Activated naive CD8-positive, alpha-beta T cell (primary cell): ENCODE results near the gene EYS.

ENCODE experiments used
- H3K27ac Mint-ChIP-seq: one replicate; pipeline ENCODE4 v1.8.0; 2021; ENCODE audit warnings: mixed read lengths
- H3K27me3 Mint-ChIP-seq: one replicate; pipeline ENCODE4 v1.8.0; 2021; ENCODE audit warnings: mixed read lengths
- H3K36me3 Mint-ChIP-seq: one replicate; pipeline ENCODE4 v1.8.0; 2021; ENCODE audit warnings: mixed read lengths
- H3K4me1 Mint-ChIP-seq: one replicate; pipeline ENCODE4 v1.8.0; 2021; ENCODE audit warnings: low read depth, mixed read lengths
- H3K4me3 Mint-ChIP-seq: one replicate; pipeline ENCODE4 v1.8.0; 2021; ENCODE audit warnings: mild to moderate bottlenecking, mixed read lengths
- H3K9me3 Mint-ChIP-seq: one replicate; pipeline ENCODE4 v1.8.0; 2021; ENCODE audit warnings: low read depth, mixed read lengths

The EYS gene

GRCh38 chr6:64750910-64751309, 956.1 kb downstream of the EYS start:
- Mint-ChIP-seq H3K9me3 (peaks cover 9% of the 10 kb centered on the region), H3K4me3 (no peak overlapping the region), H3K4me1 (no peaks in the 10 kb centered on the region), H3K27me3 (no peaks in the 10 kb centered on the region), H3K27ac (no peak overlapping the region), H3K36me3 (no peaks in the 10 kb centered on the region)

- no peak overlapping the region for H3K4me3 Mint-ChIP-seq
- H3K36me3 Mint-ChIP-seq: no peaks in the 10 kb centered on the region
- H3K27ac Mint-ChIP-seq: no peak overlapping the region
- peaks cover 9% of the 10 kb centered on the region for H3K9me3 Mint-ChIP-seq
- no peaks in the 10 kb centered on the region for H3K27me3 Mint-ChIP-seq
- no peaks in the 10 kb centered on the region for H3K4me1 Mint-ChIP-seq
These were observed 969.6 kb downstream of the EYS start for GRCh38 chr6:64737418-64737817.

GRCh38 chr6:64736421-64736950, 970.5 kb downstream of the EYS start:
- H3K4me3 Mint-ChIP-seq: no peak overlapping the region
- H3K27me3 Mint-ChIP-seq: no peaks in the 10 kb centered on the region
- no peaks in the 10 kb centered on the region for H3K4me1 Mint-ChIP-seq
- H3K27ac Mint-ChIP-seq: no peak overlapping the region
- peaks cover 9% of the 10 kb centered on the region for H3K9me3 Mint-ChIP-seq
- H3K36me3 Mint-ChIP-seq: no peaks in the 10 kb centered on the region

DNA sequence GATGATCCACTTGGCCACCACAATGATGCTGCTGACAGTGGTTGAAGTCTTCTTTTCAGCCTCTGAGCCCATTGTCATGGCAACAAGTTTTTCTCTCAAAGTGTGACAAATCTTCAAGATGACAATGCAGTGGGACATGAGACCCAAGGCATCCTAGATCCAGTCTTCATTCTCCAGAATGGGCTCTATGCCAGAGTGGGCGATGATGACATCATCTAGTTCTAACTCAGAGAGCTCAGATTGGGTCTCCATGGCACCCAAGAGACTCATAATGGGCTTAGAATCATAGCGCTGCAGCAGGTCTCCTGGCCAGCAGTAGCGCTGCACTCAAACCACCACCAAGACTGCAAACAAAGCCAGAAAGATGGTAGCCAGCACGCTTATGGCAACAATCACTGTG, 973.6 kb downstream of the EYS start:
- no peaks in the 10 kb centered on the region for H3K27me3 Mint-ChIP-seq
- H3K4me1 Mint-ChIP-seq: no peaks in the 10 kb centered on the region

GRCh38 chr6:64732888-64733287, 974.1 kb downstream of the EYS start:
- Mint-ChIP-seq H3K36me3 (no peaks in the 10 kb centered on the region), H3K27me3 (no peaks in the 10 kb centered on the region), H3K27ac (no peak overlapping the region), H3K9me3 (peaks cover 6% of the 10 kb centered on the region), H3K4me3 (no peak overlapping the region), H3K4me1 (no peaks in the 10 kb centered on the region)

More for the DNA sequence above, 973.6 kb downstream of the EYS start:
- Mint-ChIP-seq H3K9me3 (peaks cover 9% of the 10 kb centered on the region), H3K36me3 (no peaks in the 10 kb centered on the region), H3K27ac (no peak overlapping the region), H3K4me3 (no peak overlapping the region)

- H3K4me1 Mint-ChIP-seq: no peaks in the 10 kb centered on the region
- no peaks in the 10 kb centered on the region for H3K27me3 Mint-ChIP-seq
- peaks cover 7% of the 10 kb centered on the region for H3K9me3 Mint-ChIP-seq
- H3K27ac Mint-ChIP-seq: no peak overlapping the region
- no peaks in the 10 kb centered on the region for H3K36me3 Mint-ChIP-seq
- H3K4me3 Mint-ChIP-seq: no peak overlapping the region
These were observed 977.5 kb downstream of the EYS start for GRCh38 chr6:64729522-64729921.

- H3K36me3 Mint-ChIP-seq: no peaks in the 10 kb centered on the region
- H3K27ac Mint-ChIP-seq: no peak overlapping the region
- peaks cover 9% of the 10 kb centered on the region for H3K9me3 Mint-ChIP-seq
- no peak overlapping the region for H3K4me3 Mint-ChIP-seq
- no peaks in the 10 kb centered on the region for H3K4me1 Mint-ChIP-seq
- no peaks in the 10 kb centered on the region for H3K27me3 Mint-ChIP-seq
These were observed 980.0 kb downstream of the EYS start for GRCh38 chr6:64727075-64727474.

DNA sequence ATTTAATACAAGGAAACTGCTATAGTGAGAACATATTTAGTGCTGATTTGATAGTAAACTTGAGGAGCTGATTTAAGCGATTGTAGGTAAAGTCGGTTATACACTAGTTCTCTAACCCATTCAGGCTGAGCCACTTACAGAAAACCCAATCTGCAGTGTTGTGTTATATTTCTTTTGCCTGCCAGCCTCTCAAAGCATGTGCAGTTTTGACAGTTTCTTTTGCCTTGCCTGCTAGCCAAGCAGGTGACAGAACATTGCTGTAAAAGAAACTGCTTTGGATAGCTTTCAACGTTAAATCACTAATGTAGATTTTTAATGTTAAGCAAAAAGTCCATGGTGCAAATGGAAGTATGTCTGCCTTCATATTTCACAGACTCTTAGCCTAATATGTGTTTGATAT, 982.9 kb downstream of the EYS start:
- H3K27me3 Mint-ChIP-seq: no peaks in the 10 kb centered on the region
- no peaks in the 10 kb centered on the region for H3K4me1 Mint-ChIP-seq
- peaks cover 12% of the 10 kb centered on the region for H3K9me3 Mint-ChIP-seq
- H3K27ac Mint-ChIP-seq: no peak overlapping the region
- no peak overlapping the region for H3K4me3 Mint-ChIP-seq
- H3K36me3 Mint-ChIP-seq: no peaks in the 10 kb centered on the region

- H3K4me1 Mint-ChIP-seq: no peaks in the 10 kb centered on the region
- H3K9me3 Mint-ChIP-seq: peaks cover 12% of the 10 kb centered on the region
- no peak overlapping the region for H3K27ac Mint-ChIP-seq
- no peaks in the 10 kb centered on the region for H3K27me3 Mint-ChIP-seq
- H3K36me3 Mint-ChIP-seq: no peaks in the 10 kb centered on the region
- no peak overlapping the region for H3K4me3 Mint-ChIP-seq
These were observed 983.5 kb downstream of the EYS start for GRCh38 chr6:64723327-64724058.

GRCh38 chr6:64721865-64722264, 985.2 kb downstream of the EYS start:
- H3K9me3 Mint-ChIP-seq: peaks cover 12% of the 10 kb centered on the region
- no peaks in the 10 kb centered on the region for H3K4me1 Mint-ChIP-seq
- no peaks in the 10 kb centered on the region for H3K36me3 Mint-ChIP-seq
- no peak overlapping the region for H3K4me3 Mint-ChIP-seq
- no peaks in the 10 kb centered on the region for H3K27me3 Mint-ChIP-seq
- H3K27ac Mint-ChIP-seq: no peak overlapping the region

GRCh38 chr6:64717281-64717680, 989.7 kb downstream of the EYS start:
- Mint-ChIP-seq H3K36me3 (no peaks in the 10 kb centered on the region), H3K27ac (no peak overlapping the region), H3K4me3 (no peak overlapping the region), H3K9me3 (peaks cover 6% of the 10 kb centered on the region), H3K27me3 (no peaks in the 10 kb centered on the region), H3K4me1 (no peaks in the 10 kb centered on the region)

GRCh38 chr6:64715624-64716023, 991.4 kb downstream of the EYS start:
- no peaks in the 10 kb centered on the region for H3K4me1 Mint-ChIP-seq
- H3K9me3 Mint-ChIP-seq: peaks cover 4% of the 10 kb centered on the region

GRCh38 chr6:64714073-64714472, 993.0 kb downstream of the EYS start:
- no peak overlapping the region for H3K27ac Mint-ChIP-seq
- no peak overlapping the region for H3K4me3 Mint-ChIP-seq
- H3K36me3 Mint-ChIP-seq: no peaks in the 10 kb centered on the region
- H3K4me1 Mint-ChIP-seq: no peaks in the 10 kb centered on the region
- no peaks in the 10 kb centered on the region for H3K27me3 Mint-ChIP-seq
- peaks cover 4% of the 10 kb centered on the region for H3K9me3 Mint-ChIP-seq

More at GRCh38 chr6:64715624-64716023, 991.4 kb downstream of the EYS start:
- H3K4me3 Mint-ChIP-seq: no peak overlapping the region
- no peaks in the 10 kb centered on the region for H3K36me3 Mint-ChIP-seq
- H3K27me3 Mint-ChIP-seq: no peaks in the 10 kb centered on the region
- H3K27ac Mint-ChIP-seq: no peak overlapping the region

DNA sequence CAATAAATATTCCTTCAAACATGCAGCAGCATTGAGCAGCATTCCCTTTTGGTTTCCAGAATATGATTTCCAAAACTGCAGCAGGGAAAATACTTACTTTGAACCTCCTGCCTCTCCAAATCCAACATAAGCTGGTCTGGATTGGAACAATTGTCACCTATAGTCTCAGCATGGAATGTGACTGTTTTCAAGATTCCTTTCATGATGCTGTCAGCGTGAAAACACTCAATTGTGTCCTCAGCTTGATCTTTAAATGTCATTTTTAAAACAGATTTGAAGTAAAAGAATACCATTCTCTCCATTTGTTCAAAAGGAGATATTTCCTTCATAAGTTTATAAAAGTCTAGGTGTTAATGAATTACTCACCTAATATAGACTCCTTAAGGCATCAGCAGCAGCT, 993.9 kb downstream of the EYS start:
- no peak overlapping the region for H3K27ac Mint-ChIP-seq
- no peak overlapping the region for H3K4me3 Mint-ChIP-seq
- H3K4me1 Mint-ChIP-seq: no peaks in the 10 kb centered on the region
- peaks cover 4% of the 10 kb centered on the region for H3K9me3 Mint-ChIP-seq
- H3K36me3 Mint-ChIP-seq: no peaks in the 10 kb centered on the region
- H3K27me3 Mint-ChIP-seq: no peaks in the 10 kb centered on the region

DNA sequence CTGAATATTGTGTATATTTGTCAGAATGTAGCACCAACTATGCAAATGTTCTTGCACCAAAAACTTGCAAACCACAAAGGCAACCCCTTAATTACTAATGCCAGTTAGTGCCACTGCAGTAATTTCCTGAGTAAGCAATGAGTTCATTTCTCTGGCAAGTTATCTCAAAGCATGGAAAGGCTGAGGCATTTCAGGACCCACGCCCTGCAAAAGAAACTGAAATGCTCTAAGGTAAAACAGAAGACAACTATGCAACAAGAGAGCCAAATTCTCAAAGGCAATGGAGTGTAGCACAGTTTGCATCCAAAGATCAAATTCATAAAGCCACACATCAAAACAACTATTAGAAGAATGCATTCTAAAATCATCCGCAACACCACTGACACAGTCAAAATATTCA, 994.4 kb downstream of the EYS start:
- Mint-ChIP-seq H3K9me3 (peaks cover 4% of the 10 kb centered on the region), H3K27ac (no peak overlapping the region), H3K4me1 (no peaks in the 10 kb centered on the region), H3K4me3 (no peak overlapping the region), H3K27me3 (no peaks in the 10 kb centered on the region), H3K36me3 (no peaks in the 10 kb centered on the region)

DNA sequence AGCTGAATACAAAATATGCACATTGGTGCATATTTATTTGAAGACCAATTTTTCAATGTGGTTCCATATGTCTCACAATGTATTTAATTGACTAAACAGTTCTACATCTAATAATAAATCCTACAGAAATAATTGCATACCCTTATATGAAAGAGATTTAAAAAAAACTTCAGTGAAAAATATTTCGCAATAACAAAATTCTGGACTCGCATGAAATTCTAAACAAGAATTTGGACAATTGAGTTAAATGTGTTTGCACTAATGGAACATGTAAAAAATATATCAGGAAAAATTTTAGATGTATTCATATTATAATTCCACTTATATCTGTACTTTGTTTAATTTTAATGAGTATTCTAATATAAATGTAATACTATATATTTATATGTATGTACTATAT, 1003.1 kb downstream of the EYS start:
- H3K4me1 Mint-ChIP-seq: no peaks in the 10 kb centered on the region
- no peaks in the 10 kb centered on the region for H3K27me3 Mint-ChIP-seq
- no peak overlapping the region for H3K4me3 Mint-ChIP-seq
- no peak overlapping the region for H3K27ac Mint-ChIP-seq
- peaks cover 10% of the 10 kb centered on the region for H3K9me3 Mint-ChIP-seq
- no peaks in the 10 kb centered on the region for H3K36me3 Mint-ChIP-seq
